ENCODE measurements around the gene JAML.

DNA sequence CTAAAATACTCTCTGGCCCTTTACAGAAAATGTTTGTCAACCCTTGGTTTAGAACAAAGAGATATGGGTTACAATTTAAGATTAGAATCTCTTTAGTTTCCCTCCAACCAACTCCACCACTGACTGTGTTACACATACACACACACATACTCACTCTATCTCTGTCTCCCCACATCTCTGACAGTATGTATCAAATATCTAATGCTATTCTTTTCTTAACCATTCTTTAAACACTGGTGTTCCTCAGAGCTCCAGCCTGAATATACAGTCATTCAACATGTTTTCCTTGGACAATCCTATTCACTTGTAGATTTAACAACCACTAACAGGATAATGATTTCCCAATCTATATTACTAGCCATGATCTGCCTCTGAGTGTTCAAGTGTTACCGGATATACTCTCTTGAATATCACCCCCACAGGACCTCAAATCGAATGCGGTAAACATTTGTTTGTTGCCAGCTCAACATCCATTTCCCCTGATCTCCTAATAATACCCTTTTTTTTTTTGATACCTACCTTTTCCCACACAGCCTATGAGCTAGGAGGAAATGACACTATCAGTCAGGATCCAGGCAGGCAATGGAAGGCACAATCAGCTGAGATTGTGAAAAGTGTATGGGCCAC lies 21.2 kb upstream of the JAML start:
- TF ChIP-seq GATA2 (IDR thresholded peaks at IDR 0.05; ENCODE audit: low read depth, low read length) = no peak
- TF ChIP-seq GATA3 (IDR thresholded peaks at IDR 0.05; ENCODE audit: low read depth, low read length) = no peak

All from SH-SY5Y (cell line).